Activated CD8-positive, alpha-beta memory T cell treated with anti-CD3 and anti-CD28 coated beads, Interleukin-2, amount 50 U/mL, for 4 hours (primary cell): ENCODE results near the gene C2orf76.
"Not testable (repeated sequence)": the region's sequence is repeated elsewhere in the genome, so short reads cannot be mapped to it uniquely, and the experiment has no call there.

ENCODE experiments used
- DNase-seq: peaks from one replicate; pipeline ENCODE4 v3.0.0-alpha.2; 2020

Gene C2orf76

GRCh38 chr2:119377294-119377992, 10.8 kb upstream of the C2orf76 start:
- DNase-seq: no peak

- DNase-seq: no peak
These were observed 10.2 kb upstream of the C2orf76 start for GRCh38 chr2:119376810-119377209.

- DNase-seq: not testable (repeated sequence)
These were observed 9.8 kb upstream of the C2orf76 start for GRCh38 chr2:119376406-119376805.

GRCh38 chr2:119373907-119374745, 7.5 kb upstream of the C2orf76 start:
- not testable (repeated sequence) for DNase-seq

GRCh38 chr2:119372778-119373568, 6.3 kb upstream of the C2orf76 start:
- no peak for DNase-seq

- DNase-seq: no peak
These were observed 4.5 kb upstream of the C2orf76 start for GRCh38 chr2:119371111-119371510.

GRCh38 chr2:119369845-119370244, 3.2 kb upstream of the C2orf76 start:
- no peak for DNase-seq

- peak; percentile 39 for DNase-seq
These were observed 952 bp upstream of the C2orf76 start for GRCh38 chr2:119367472-119368099.

GRCh38 chr2:119366161-119366648, 429 bp downstream of the C2orf76 start:
- no peak for DNase-seq

GRCh38 chr2:119365436-119365835, 1.2 kb downstream of the C2orf76 start:
- no peak for DNase-seq

GRCh38 chr2:119364798-119365197, 1.8 kb downstream of the C2orf76 start:
- no peak for DNase-seq

- no peak for DNase-seq
These were observed 6.1 kb downstream of the C2orf76 start for GRCh38 chr2:119360423-119360966.

GRCh38 chr2:119359774-119360173, 6.9 kb downstream of the C2orf76 start:
- DNase-seq: no peak

- DNase-seq: no peak
These were observed 11.8 kb downstream of the C2orf76 start for GRCh38 chr2:119354860-119355259.

GRCh38 chr2:119352357-119352756, 14.3 kb downstream of the C2orf76 start:
- no peak for DNase-seq

GRCh38 chr2:119350311-119350998, 16.2 kb downstream of the C2orf76 start:
- DNase-seq: no peak

GRCh38 chr2:119349289-119349688, 17.3 kb downstream of the C2orf76 start:
- DNase-seq: no peak

- no peak for DNase-seq
These were observed 24.9 kb downstream of the C2orf76 start for GRCh38 chr2:119341684-119342083.

GRCh38 chr2:119339562-119339923, 27.1 kb downstream of the C2orf76 start:
- DNase-seq: no peak

- peak; percentile 50 for DNase-seq
These were observed 27.6 kb downstream of the C2orf76 start for GRCh38 chr2:119338826-119339561.

- DNase-seq: no peak
These were observed 28.4 kb downstream of the C2orf76 start for GRCh38 chr2:119338272-119338671.
